Measurements from ENCODE around the gene SLC25A43.
"Not testable (repeated sequence)": the region's sequence is repeated elsewhere in the genome, so short reads cannot be mapped to it uniquely, and the experiment has no call there.

The SLC25A43 gene

DNA sequence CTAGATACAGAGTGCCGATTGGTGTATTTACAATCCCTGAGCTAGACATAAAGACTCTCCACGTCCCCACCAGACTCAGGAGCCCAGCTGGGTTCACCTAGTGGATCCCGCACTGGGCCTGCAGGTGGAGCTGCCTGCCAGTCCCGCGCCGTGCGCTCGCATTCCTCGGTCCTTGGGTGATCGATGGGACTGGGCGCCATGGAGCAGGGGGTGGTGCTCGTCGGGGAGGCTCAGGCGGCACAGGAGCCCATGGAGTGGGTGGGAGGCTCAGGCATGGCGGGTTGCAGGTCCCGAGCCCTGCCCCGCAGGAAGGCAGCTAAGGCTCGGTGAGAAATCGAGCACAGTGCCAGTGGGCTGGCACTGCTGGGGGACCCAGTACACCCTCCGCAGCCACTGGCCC is 11.7 kb upstream of the SLC25A43 start:
- not testable (repeated sequence) for H2BK120ac ChIP-seq (ENCODE audit: insufficient read depth, low read length, poor library complexity); H3K27ac ChIP-seq (ENCODE audit: low read depth, low read length); H2BK12ac ChIP-seq (ENCODE audit: low read length); H3K79me1 ChIP-seq (ENCODE audit: low read length); DNase-seq; H3K14ac ChIP-seq (ENCODE audit: low read length); H3K4me1 ChIP-seq (ENCODE audit: control insufficient read depth in 1 of 2, insufficient read depth in 2 of 2, low read length in 2 of 2); H2AK5ac ChIP-seq (ENCODE audit: low read length); H3K4me2 ChIP-seq (ENCODE audit: low read length); H3K4ac ChIP-seq (ENCODE audit: low read depth, low read length); H4K91ac ChIP-seq (ENCODE audit: low read depth, low read length); H2BK5ac ChIP-seq (ENCODE audit: low read depth, low read length, poor library complexity); H3K79me2 ChIP-seq (ENCODE audit: control insufficient read depth, insufficient read depth, low read length, poor library complexity); H2AFZ ChIP-seq (ENCODE audit: insufficient read depth, low read length, poor library complexity); H3K9me3 ChIP-seq (ENCODE audit: insufficient read depth, low read depth, low read length); H4K8ac ChIP-seq (ENCODE audit: low read depth, low read length); H3K18ac ChIP-seq (ENCODE audit: low read length); H3K36me3 ChIP-seq (ENCODE audit: control insufficient read depth in 1 of 2, insufficient read depth in 2 of 2, low read length in 2 of 2); H3K23ac ChIP-seq (ENCODE audit: low read length); H4K12ac ChIP-seq (ENCODE audit: low read depth, low read length); H3K9ac ChIP-seq (ENCODE audit: low read length); H3K27me3 ChIP-seq (ENCODE audit: insufficient read depth, low read length); H3K4me3 ChIP-seq (ENCODE audit: low read depth, low read length)
- no CpG with 5 or more reads among the region's 20 CpGs for WGBS (ENCODE audit: extremely low coverage, insufficient coverage, insufficient read length)

DNA sequence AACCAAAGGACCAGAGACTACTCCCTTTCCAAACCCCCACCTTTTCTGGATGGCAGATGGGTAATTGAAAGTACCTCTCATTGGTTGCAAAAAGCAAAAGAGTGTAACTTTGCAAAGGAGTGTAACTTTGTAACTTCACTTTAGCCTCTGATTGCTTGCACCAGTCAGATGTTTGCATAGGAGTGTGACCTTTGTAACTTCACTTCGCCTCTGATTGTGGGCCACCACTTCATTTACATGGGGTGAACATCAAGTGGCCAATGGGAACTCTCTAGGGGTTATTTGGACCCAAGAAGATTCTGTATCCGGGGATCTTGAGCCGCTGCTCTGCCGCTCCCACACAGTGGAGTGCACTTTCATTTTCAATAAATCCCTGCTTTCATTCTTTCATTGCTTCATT is 9.9 kb upstream of the SLC25A43 start:
- WGBS (ENCODE audit: extremely low coverage, insufficient coverage, insufficient read length), result no CpG with 5 or more reads among the region's 4 CpGs
- H3K14ac ChIP-seq (ENCODE audit: low read length), result no peak overlapping the region
- H3K79me2 ChIP-seq (ENCODE audit: control insufficient read depth, insufficient read depth, low read length, poor library complexity), result no peaks in the 10 kb centered on the region
- no peak overlapping the region for H2BK5ac ChIP-seq (ENCODE audit: low read depth, low read length, poor library complexity)
- no peak overlapping the region for H3K4me2 ChIP-seq (ENCODE audit: low read length)
- H4K12ac ChIP-seq (ENCODE audit: low read depth, low read length), result no peak overlapping the region
- no peaks in the 10 kb centered on the region for H3K79me1 ChIP-seq (ENCODE audit: low read length)
- H3K4ac ChIP-seq (ENCODE audit: low read depth, low read length), result no peak overlapping the region
- H4K8ac ChIP-seq (ENCODE audit: low read depth, low read length), result no peak overlapping the region
- H3K18ac ChIP-seq (ENCODE audit: low read length), result no peak overlapping the region
- H3K4me1 ChIP-seq (ENCODE audit: control insufficient read depth in 1 of 2, insufficient read depth in 2 of 2, low read length in 2 of 2), result no peaks in the 10 kb centered on the region
- H3K23ac ChIP-seq (ENCODE audit: low read length), result no peak overlapping the region
- H3K4me3 ChIP-seq (ENCODE audit: low read depth, low read length), result no peak overlapping the region
- H3K27me3 ChIP-seq (ENCODE audit: insufficient read depth, low read length), result no peaks in the 10 kb centered on the region
- no peak overlapping the region for H3K9ac ChIP-seq (ENCODE audit: low read length)
- no peak overlapping the region for H2AFZ ChIP-seq (ENCODE audit: insufficient read depth, low read length, poor library complexity)
- H2BK120ac ChIP-seq (ENCODE audit: insufficient read depth, low read length, poor library complexity), result no peak overlapping the region
- no peak overlapping the region for H3K27ac ChIP-seq (ENCODE audit: low read depth, low read length)
- H2BK12ac ChIP-seq (ENCODE audit: low read length), result no peak overlapping the region
- no peaks in the 10 kb centered on the region for H3K36me3 ChIP-seq (ENCODE audit: control insufficient read depth in 1 of 2, insufficient read depth in 2 of 2, low read length in 2 of 2)
- no peak overlapping the region for H2AK5ac ChIP-seq (ENCODE audit: low read length)
- H3K9me3 ChIP-seq (ENCODE audit: insufficient read depth, low read depth, low read length), result no peaks in the 10 kb centered on the region
- DNase-seq, result no peak
- no peak overlapping the region for H4K91ac ChIP-seq (ENCODE audit: low read depth, low read length)

DNA sequence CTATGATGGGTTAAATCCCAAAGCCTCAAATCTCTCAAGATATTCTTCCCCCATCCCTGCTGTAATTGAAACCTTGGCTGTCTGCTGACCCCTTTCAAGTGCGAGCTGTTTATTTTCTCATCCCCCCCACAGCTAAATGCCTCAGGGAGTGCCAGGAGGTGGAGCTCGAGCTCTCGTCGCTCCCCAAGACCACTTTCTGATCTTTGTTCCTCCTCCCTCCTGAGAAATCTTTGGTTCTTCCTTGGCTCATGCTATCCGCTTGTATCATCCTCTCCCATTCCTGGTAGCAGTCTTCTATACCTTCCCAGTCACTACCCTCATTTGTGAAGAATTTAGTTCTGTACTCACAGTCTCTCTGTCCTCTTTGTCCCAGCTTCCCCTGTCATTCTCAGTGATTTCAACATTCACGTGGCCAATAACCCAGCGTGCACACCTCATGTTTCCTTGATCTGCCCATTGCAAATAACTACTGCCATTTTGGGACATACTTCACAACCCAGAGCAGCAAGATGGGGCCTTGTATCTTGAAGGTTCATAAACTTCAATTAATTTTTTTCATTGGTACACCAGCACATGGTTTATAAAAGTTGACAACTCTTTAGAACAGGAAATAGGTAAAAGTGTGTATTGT is 9.2 kb upstream of the SLC25A43 start:
- no peaks in the 10 kb centered on the region for H3K27me3 ChIP-seq (ENCODE audit: insufficient read depth, low read length)
- no peaks in the 10 kb centered on the region for H3K4me1 ChIP-seq (ENCODE audit: control insufficient read depth in 1 of 2, insufficient read depth in 2 of 2, low read length in 2 of 2)
- H3K4me3 ChIP-seq (ENCODE audit: low read depth, low read length), result no peak overlapping the region
- no peak overlapping the region for H3K27ac ChIP-seq (ENCODE audit: low read depth, low read length)
- WGBS (ENCODE audit: extremely low coverage, insufficient coverage, insufficient read length), result no CpG with 5 or more reads among the region's 7 CpGs
- no peaks in the 10 kb centered on the region for H3K9me3 ChIP-seq (ENCODE audit: insufficient read depth, low read depth, low read length)
- H3K23ac ChIP-seq (ENCODE audit: low read length), result no peak overlapping the region
- H2BK120ac ChIP-seq (ENCODE audit: insufficient read depth, low read length, poor library complexity), result no peak overlapping the region
- H2AK5ac ChIP-seq (ENCODE audit: low read length), result no peak overlapping the region
- H3K79me2 ChIP-seq (ENCODE audit: control insufficient read depth, insufficient read depth, low read length, poor library complexity), result no peaks in the 10 kb centered on the region
- H3K18ac ChIP-seq (ENCODE audit: low read length), result no peak overlapping the region
- no peaks in the 10 kb centered on the region for H3K36me3 ChIP-seq (ENCODE audit: control insufficient read depth in 1 of 2, insufficient read depth in 2 of 2, low read length in 2 of 2)
- no peak overlapping the region for H3K9ac ChIP-seq (ENCODE audit: low read length)
- peak in 1 of 2 donors; percentile 30 for DNase-seq
- no peak overlapping the region for H3K14ac ChIP-seq (ENCODE audit: low read length)
- no peak overlapping the region for H2AFZ ChIP-seq (ENCODE audit: insufficient read depth, low read length, poor library complexity)
- H2BK5ac ChIP-seq (ENCODE audit: low read depth, low read length, poor library complexity), result no peak overlapping the region
- no peak overlapping the region for H4K12ac ChIP-seq (ENCODE audit: low read depth, low read length)
- H4K8ac ChIP-seq (ENCODE audit: low read depth, low read length), result no peak overlapping the region
- no peak overlapping the region for H4K91ac ChIP-seq (ENCODE audit: low read depth, low read length)
- no peak overlapping the region for H3K4me2 ChIP-seq (ENCODE audit: low read length)
- H3K4ac ChIP-seq (ENCODE audit: low read depth, low read length), result no peak overlapping the region
- no peaks in the 10 kb centered on the region for H3K79me1 ChIP-seq (ENCODE audit: low read length)
- no peak overlapping the region for H2BK12ac ChIP-seq (ENCODE audit: low read length)

DNA sequence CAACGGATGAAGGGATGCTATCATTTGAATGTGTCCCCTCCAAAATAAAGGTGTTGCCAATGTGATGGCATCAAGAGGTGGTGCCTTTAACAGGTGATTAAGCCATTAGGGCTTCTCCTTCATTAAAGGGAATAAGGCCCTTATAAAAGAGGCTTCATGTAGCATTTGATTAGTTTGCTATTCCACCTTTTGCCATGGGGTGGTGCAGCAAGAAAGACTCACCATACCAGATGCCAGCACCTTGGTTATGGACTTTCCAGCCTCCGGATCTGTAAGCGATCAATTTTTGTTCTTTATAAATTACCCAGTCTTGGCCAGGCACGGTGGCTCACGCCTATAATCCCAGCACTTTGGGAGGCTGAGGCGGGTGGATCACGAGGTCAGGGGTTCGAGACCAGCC is 7.9 kb upstream of the SLC25A43 start:
- Histone ChIP-seq H3K27ac (ENCODE audit: low read depth, low read length) (no peak overlapping the region), H2BK120ac (ENCODE audit: insufficient read depth, low read length, poor library complexity) (no peak overlapping the region)

More for the DNA sequence above, 7.9 kb upstream of the SLC25A43 start:
- Histone ChIP-seq H3K79me1 (ENCODE audit: low read length) (no peaks in the 10 kb centered on the region), H3K4me2 (ENCODE audit: low read length) (no peak overlapping the region), H4K12ac (ENCODE audit: low read depth, low read length) (no peak overlapping the region), H3K18ac (ENCODE audit: low read length) (no peak overlapping the region), H3K4me3 (ENCODE audit: low read depth, low read length) (no peak overlapping the region), H3K79me2 (ENCODE audit: control insufficient read depth, insufficient read depth, low read length, poor library complexity) (no peaks in the 10 kb centered on the region), H3K9me3 (ENCODE audit: insufficient read depth, low read depth, low read length) (no peaks in the 10 kb centered on the region), H3K14ac (ENCODE audit: low read length) (no peak overlapping the region), H4K91ac (ENCODE audit: low read depth, low read length) (no peak overlapping the region), H3K4me1 (ENCODE audit: control insufficient read depth in 1 of 2, insufficient read depth in 2 of 2, low read length in 2 of 2) (no peaks in the 10 kb centered on the region), H3K23ac (ENCODE audit: low read length) (no peak overlapping the region), H2BK12ac (ENCODE audit: low read length) (no peak overlapping the region), H2AFZ (ENCODE audit: insufficient read depth, low read length, poor library complexity) (no peak overlapping the region), H3K9ac (ENCODE audit: low read length) (no peak overlapping the region), H2BK5ac (ENCODE audit: low read depth, low read length, poor library complexity) (no peak overlapping the region), H4K8ac (ENCODE audit: low read depth, low read length) (no peak overlapping the region), H3K36me3 (ENCODE audit: control insufficient read depth in 1 of 2, insufficient read depth in 2 of 2, low read length in 2 of 2) (no peaks in the 10 kb centered on the region), H2AK5ac (ENCODE audit: low read length) (no peak overlapping the region), H3K27me3 (ENCODE audit: insufficient read depth, low read length) (no peaks in the 10 kb centered on the region), H3K4ac (ENCODE audit: low read depth, low read length) (no peak overlapping the region)
- no CpG with 5 or more reads among the region's 8 CpGs for WGBS (ENCODE audit: extremely low coverage, insufficient coverage, insufficient read length)
- peak in 1 of 2 donors; percentile 58 for DNase-seq
